ENCODE measurements around the gene WDR18.

DNA sequence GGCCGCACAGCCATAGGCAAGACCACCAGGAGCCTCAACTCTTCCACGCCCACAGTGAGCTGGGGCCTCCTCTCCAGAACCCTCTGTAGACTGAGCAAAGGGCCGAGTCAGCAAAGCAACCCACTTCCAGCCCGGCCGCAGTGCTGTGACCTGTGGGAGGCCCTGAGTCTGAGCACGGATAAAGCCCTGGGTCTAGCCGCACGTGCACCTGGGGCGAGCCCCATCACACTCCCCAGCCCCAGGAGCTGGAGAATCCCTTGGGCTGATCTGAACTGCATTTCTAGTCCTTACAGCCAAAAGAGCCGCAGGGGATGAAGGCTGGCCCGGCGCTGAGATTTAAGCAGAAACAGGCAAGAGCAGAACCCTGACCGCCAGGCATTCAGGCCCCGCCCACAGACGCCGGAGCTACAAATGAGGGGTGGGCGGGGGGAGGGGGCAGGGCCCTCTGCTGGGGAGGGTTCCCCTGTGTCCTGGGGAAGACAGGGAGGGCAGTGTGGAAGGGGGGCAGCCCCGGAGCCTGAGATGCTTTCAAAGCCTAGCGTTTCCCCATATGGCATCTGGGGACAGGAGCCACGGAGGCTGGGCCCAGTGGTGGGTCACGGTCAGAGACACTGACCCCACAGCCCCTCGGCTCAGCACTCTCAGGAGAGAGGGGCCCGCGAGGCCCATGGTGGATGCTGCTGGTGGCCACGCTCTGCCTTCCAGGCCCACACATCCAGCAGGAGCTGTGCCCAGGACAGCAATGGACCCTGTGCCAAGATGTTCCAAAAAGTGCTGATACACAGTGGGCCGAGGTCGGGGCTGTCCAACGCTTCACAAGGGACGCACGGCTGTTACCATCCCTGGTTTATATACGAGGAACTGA, 31.9 kb downstream of the WDR18 start:
- TF ChIP-seq, protein P1, sequence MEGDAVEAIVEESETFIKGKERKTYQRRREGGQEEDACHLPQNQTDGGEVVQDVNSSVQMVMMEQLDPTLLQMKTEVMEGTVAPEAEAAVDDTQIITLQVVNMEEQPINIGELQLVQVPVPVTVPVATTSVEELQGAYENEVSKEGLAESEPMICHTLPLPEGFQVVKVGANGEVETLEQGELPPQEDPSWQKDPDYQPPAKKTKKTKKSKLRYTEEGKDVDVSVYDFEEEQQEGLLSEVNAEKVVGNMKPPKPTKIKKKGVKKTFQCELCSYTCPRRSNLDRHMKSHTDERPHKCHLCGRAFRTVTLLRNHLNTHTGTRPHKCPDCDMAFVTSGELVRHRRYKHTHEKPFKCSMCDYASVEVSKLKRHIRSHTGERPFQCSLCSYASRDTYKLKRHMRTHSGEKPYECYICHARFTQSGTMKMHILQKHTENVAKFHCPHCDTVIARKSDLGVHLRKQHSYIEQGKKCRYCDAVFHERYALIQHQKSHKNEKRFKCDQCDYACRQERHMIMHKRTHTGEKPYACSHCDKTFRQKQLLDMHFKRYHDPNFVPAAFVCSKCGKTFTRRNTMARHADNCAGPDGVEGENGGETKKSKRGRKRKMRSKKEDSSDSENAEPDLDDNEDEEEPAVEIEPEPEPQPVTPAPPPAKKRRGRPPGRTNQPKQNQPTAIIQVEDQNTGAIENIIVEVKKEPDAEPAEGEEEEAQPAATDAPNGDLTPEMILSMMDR (IDR thresholded peaks at IDR 0.05; ENCODE audit: low read length) = no peak
- TF ChIP-seq EZH2 (optimal IDR thresholded peaks at IDR 0.05; ENCODE audit: low read depth, low read length) (no peak), EZH2phosphoT487 (IDR thresholded peaks at IDR 0.05; ENCODE audit: low read length) (no peak)

All from MM.1S (cell line).